WI38 (cell line): ENCODE data around the gene HIPK1.

ENCODE experiments used
- H3K4me3 ChIP-seq: 2 replicates; pipeline ENCODE4 v1.5.1; 2011; ENCODE audit warnings: low read depth, mild to moderate bottlenecking, control low read depth, low read length
- CTCF ChIP-seq: IDR thresholded peaks from 2 replicates; pipeline ENCODE4 v1.5.1; 2012; ENCODE audit warnings: low read depth, mild to moderate bottlenecking, control low read depth, low read length

HIPK1 gene

GRCh38 chr1:113913887-113914664 lies 15.0 kb upstream of the HIPK1 start:
- no peak overlapping the region for H3K4me3 ChIP-seq
- TF ChIP-seq CTCF: no peak

- H3K4me3 ChIP-seq: no peak overlapping the region
- TF ChIP-seq CTCF: no peak
Measured at GRCh38 chr1:113916974-113917373, 12.2 kb upstream of the HIPK1 start.

- no peak for TF ChIP-seq CTCF
- H3K4me3 ChIP-seq: no peak overlapping the region
Measured at GRCh38 chr1:113917400-113918082, 11.6 kb upstream of the HIPK1 start.

GRCh38 chr1:113918243-113918642 lies 10.9 kb upstream of the HIPK1 start:
- no peak overlapping the region for H3K4me3 ChIP-seq
- TF ChIP-seq CTCF: no peak

GRCh38 chr1:113922957-113923356 lies 6.2 kb upstream of the HIPK1 start:
- TF ChIP-seq CTCF: no peak
- H3K4me3 ChIP-seq: no peak overlapping the region

GRCh38 chr1:113924473-113924872 lies 4.7 kb upstream of the HIPK1 start:
- TF ChIP-seq CTCF: no peak

More at GRCh38 chr1:113924473-113924872, 4.7 kb upstream of the HIPK1 start:
- H3K4me3 ChIP-seq: no peak overlapping the region
